ENCODE data around the gene CLTB.

Gene CLTB

GRCh38 chr5:176400382-176401156, 15.8 kb downstream of the CLTB start:
- no peak for DNase-seq

DNA sequence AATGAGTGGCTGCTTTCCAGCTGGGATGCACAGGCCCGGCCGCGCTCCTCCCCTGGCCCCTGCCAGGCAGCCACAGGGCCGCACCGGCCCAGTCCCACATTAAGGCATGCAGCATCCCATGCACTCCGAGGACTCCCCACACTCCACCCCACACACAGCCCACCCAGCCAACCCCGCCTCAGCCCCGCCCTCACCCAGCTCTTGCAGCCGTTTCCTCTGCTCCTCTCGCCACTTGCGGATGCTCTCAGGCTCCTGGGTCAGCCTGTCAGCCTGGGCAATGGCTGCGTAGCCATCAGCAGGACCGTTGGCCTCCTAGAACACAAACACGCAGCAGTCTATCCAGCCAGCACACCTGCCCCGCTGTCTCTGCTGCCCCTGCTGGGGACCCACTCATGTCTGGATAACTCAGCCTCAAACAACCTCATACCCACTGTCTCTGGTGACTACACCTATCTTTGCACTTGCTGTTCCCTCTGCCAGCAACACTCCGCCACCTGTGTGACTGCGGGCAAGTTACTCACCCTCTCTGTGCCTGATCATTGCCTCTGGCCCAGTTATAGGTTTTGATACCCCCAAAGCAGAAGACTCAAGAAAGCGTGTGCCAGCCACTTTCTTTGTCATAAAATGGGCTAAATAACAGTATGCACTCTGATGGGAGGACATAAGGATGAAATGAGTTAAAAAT, 18.5 kb downstream of the CLTB start:
- DNase-seq = no peak

GRCh38 chr5:176396330-176396729, 20.0 kb downstream of the CLTB start:
- DNase-seq = no peak

GRCh38 chr5:176394881-176395675, 21.3 kb downstream of the CLTB start:
- no peak for DNase-seq

- no peak for DNase-seq
Measured at GRCh38 chr5:176394096-176394495, 22.2 kb downstream of the CLTB start.

DNA sequence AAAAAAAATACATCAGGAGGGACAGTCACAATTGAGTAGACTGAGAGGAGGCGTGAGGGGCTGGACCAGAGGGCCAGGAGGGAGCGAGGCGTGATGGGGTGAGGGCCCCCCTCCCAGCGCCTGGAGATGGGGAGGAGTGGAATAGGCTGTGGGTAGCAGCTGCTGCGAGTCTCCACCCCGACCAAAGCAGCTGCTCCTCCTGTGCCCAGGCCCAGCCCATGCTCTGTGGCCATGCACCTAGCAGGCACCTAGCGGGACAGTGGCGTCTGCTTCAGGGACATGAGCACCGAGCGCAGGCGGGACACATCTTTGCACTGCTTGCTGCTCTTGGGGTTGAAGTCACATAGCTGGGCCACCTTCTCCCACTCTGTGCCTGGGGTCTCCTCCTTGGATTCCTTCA, 23.8 kb downstream of the CLTB start:
- no peak for DNase-seq

DNA sequence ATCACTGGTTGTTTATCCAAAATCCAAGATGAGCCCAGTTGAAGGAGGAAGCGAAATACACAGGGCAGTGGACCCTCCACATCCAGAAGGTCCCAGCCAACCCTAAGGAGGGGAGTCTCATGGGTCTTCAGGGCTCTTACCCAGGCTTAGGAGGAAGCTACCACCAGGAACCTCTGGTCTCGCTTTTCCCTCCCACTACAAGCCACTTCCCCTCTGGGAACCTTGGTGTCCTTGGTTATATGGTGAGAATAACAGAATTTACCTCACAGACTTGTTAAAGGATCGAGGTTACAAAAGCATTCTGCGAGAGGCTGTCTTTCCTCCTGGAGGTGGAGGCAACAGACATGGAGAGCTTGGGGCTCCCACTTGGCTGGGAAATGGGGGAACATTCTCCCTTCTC, 24.3 kb downstream of the CLTB start:
- DNase-seq = peak; percentile 81 to 87

GRCh38 chr5:176391479-176391878, 24.9 kb downstream of the CLTB start:
- no peak for DNase-seq

DNA sequence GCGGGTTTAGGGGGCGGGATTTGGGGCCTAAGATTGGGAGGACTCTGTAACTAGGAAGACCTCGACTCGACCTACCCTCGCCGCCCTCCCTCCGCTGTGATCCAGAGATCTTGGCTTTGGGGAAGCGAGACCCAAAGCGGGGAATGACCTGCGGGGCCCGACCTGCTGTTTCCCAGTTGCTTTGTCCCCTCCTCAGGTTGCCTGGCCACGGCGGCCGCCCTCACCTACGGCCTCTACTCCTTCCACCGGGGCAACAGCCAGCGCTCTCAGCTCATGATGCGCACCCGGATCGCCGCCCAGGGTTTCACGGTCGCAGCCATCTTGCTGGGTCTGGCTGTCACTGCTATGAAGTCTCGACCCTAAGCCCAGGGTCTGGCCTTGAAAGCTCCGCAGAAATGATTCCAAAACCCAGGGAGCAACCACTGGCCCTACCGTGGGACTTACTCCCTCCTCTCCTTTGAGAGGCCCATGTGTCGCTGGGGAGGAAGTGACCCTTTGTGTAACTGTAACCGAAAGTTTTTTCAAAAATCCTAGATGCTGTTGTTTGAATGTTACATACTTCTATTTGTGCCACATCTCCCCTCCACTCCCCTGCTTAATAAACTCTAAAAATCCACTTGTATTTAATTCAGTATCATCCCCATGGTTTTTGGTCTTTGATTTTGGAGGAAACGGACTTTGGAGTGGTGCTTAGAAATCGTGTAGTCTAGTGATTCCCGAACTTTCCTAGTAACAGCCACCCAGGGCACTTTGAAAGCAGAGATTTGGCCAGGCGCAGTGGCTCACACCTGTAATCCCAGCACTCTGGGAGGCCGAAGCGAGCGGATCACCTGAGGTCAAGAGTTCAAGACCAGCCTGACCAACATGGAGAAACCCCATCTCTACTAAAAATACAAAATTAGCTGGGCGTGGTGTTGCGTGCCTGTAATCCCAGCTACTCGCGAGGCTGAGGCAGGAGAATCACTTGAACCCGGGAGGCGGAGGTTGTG, 26.9 kb downstream of the CLTB start:
- DNase-seq = peak in 1 of 2 experiments; percentile 69

- DNase-seq = peak; percentile 99 to 100
Measured at GRCh38 chr5:176388444-176389134, 27.8 kb downstream of the CLTB start, which contains the start of the genes HIGD2A and NOP16. Gene HIGD2A, plus strand, starts transcription at chr5:176388751. Its CDS starts 69 bp downstream, at chr5:176388820. Gene NOP16, minus strand, starts transcription at chr5:176388598. Its CDS starts 59 bp downstream, at chr5:176388539.

- peak; percentile 21 to 26 for DNase-seq
Measured at GRCh38 chr5:176388003-176388443, 28.3 kb downstream of the CLTB start.

GRCh38 chr5:176387384-176387925, 28.9 kb downstream of the CLTB start:
- no peak for DNase-seq

GRCh38 chr5:176386491-176386890, 29.8 kb downstream of the CLTB start:
- no peak for DNase-seq

DNA sequence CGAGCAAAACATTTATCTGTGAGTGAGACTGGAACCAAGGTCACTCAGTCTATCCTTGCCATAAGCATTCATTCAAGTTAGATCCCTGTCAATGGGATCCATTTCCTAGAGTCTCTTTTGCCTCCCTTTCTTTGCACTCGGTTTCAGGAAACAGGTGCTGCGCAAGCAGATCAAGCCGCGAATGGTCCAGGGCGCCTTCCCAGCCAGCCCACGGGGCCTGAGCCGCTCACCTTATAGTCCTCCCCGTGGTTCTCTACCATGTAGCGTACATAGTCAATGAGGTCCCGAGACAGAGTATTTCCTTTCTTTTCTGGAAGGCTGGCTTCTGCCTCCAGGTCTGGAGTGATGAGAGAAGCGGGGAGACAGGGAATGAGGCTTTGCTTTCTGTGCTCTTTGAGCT, 31.3 kb downstream of the CLTB start:
- no peak for DNase-seq

- DNase-seq = no peak
Measured at GRCh38 chr5:176384366-176384930, 31.9 kb downstream of the CLTB start.

GRCh38 chr5:176383961-176384360, 32.4 kb downstream of the CLTB start:
- DNase-seq = no peak

DNA sequence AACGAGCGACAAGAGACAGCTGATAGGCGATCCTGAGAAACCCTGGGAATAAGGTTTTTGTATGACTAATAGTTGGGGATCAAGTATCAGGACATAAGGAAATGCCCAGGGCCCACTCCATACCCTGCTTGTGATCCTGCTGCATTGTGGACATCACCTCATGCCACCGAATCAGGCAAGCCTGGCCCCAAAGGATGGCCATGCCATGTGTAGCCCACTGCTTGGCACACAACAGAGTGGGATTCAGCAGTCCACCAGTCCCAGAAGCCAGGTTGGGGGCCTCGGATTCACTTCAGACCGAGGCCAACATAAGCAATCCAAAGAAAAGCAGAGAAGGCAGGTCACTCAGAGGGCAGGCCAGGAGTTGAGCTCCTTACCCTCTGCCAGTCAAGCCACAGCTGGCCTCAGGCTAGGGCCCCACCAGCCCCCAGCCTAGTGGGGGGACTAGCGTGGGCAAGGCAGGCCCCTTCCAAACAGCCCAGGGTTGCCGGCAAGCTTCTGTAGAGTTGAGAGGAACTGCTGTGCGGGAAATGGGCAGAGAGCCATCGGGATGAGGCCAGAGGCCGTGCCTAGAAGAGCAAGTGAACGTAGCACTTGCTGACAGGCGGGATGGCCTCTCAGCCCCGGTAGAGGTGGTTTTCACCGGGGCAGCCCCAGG, 33.0 kb downstream of the CLTB start:
- DNase-seq = no peak

- no peak for DNase-seq
Measured at GRCh38 chr5:176382721-176383120, 33.6 kb downstream of the CLTB start.

DNA sequence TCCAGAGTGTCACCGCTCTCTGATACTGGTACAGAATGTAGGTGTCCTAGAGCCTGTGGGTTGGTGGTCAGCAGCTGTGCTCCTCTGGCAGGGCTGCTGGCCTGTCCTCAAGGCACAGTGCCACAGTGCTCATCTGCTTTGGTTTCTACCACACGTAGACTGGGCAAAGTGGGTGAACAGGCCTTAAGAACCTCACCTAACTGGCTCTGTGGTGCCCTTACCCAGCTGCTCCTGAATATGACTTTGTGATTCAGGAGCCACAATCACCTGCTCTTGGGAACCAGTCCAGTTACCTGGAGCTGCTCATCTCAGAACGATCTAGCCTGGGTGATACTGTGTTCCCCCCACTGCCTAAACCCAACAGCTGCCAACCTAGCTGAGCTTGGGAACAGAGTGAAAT, 34.4 kb downstream of the CLTB start:
- DNase-seq = no peak

DNA sequence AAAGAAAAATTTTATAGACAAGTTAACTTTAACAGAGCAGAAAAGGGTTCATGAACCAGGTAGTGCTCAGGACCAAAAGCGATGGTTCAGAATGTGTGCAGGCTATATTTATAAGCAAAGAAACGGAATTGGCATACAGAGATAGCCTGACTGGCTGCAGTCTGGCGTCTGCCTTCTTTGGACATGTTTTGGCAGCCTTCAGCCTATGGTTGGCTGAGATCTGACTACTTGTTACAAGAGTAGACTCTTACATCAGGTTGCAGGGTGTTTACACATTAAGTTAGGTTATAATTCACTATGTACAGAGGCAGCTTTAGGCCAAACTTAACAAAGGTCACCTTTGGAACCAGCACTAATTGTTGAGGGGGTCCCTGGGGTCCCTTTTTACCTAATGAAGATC, 34.9 kb downstream of the CLTB start:
- no peak for DNase-seq
